Measurements from ENCODE around the gene FLT3LG.
"Not testable (repeated sequence)": the region's sequence is repeated elsewhere in the genome, so short reads cannot be mapped to it uniquely, and the experiment has no call there.

Gene FLT3LG

GRCh38 chr19:49441960-49442350 is 32.1 kb upstream of the FLT3LG start:
- no peak overlapping the region for H3K4me3 ChIP-seq (ENCODE audit: low read length)
- H3K9ac ChIP-seq (ENCODE audit: low read depth, low read length) = no peak overlapping the region
- no peaks in the 10 kb centered on the region for H3K9me3 ChIP-seq (replicated peaks; ENCODE audit: low read length)
- H3K4me1 ChIP-seq (ENCODE audit: control insufficient read depth, insufficient read depth, low read length) = no peaks in the 10 kb centered on the region
- peaks cover 51% of the 10 kb centered on the region for H3K27me3 ChIP-seq (ENCODE audit: control insufficient read depth, insufficient read depth, low read length)
- peak overlapping the region; percentile 97 for H3K4me2 ChIP-seq (ENCODE audit: low read length)
- no peaks in the 10 kb centered on the region for H3K36me3 ChIP-seq (ENCODE audit: insufficient read depth, low read length)

GRCh38 chr19:49442354-49442753 is 31.7 kb upstream of the FLT3LG start:
- Histone ChIP-seq H3K27me3 (ENCODE audit: control insufficient read depth, insufficient read depth, low read length) (peaks cover 48% of the 10 kb centered on the region), H3K36me3 (ENCODE audit: insufficient read depth, low read length) (no peaks in the 10 kb centered on the region), H3K4me2 (ENCODE audit: low read length) (peak overlapping the region; percentile 97), H3K4me3 (ENCODE audit: low read length) (no peak overlapping the region), H3K9me3 (replicated peaks; ENCODE audit: low read length) (no peaks in the 10 kb centered on the region), H3K4me1 (ENCODE audit: control insufficient read depth, insufficient read depth, low read length) (no peaks in the 10 kb centered on the region), H3K9ac (ENCODE audit: low read depth, low read length) (no peak overlapping the region)

GRCh38 chr19:49442771-49443365 is 31.1 kb upstream of the FLT3LG start:
- peak overlapping the region; percentile 72 for H3K9ac ChIP-seq (ENCODE audit: low read depth, low read length)
- H3K27me3 ChIP-seq (ENCODE audit: control insufficient read depth, insufficient read depth, low read length) = peaks cover 43% of the 10 kb centered on the region
- no peaks in the 10 kb centered on the region for H3K36me3 ChIP-seq (ENCODE audit: insufficient read depth, low read length)
- no peaks in the 10 kb centered on the region for H3K4me1 ChIP-seq (ENCODE audit: control insufficient read depth, insufficient read depth, low read length)
- H3K4me3 ChIP-seq (ENCODE audit: low read length) = peak overlapping the region; percentile 76
- H3K9me3 ChIP-seq (replicated peaks; ENCODE audit: low read length) = no peaks in the 10 kb centered on the region
- peak overlapping the region; percentile 97 for H3K4me2 ChIP-seq (ENCODE audit: low read length)

- peak overlapping the region; percentile 72 for H3K9ac ChIP-seq (ENCODE audit: low read depth, low read length)
- no peaks in the 10 kb centered on the region for H3K9me3 ChIP-seq (replicated peaks; ENCODE audit: low read length)
- H3K36me3 ChIP-seq (ENCODE audit: insufficient read depth, low read length) = peaks cover 2% of the 10 kb centered on the region
- H3K4me3 ChIP-seq (ENCODE audit: low read length) = peak overlapping the region; percentile 76
- no peaks in the 10 kb centered on the region for H3K4me1 ChIP-seq (ENCODE audit: control insufficient read depth, insufficient read depth, low read length)
- H3K4me2 ChIP-seq (ENCODE audit: low read length) = peak overlapping the region; percentile 97
- H3K27me3 ChIP-seq (ENCODE audit: control insufficient read depth, insufficient read depth, low read length) = peaks cover 36% of the 10 kb centered on the region
Measured at GRCh38 chr19:49443366-49444099, 30.5 kb upstream of the FLT3LG start.

GRCh38 chr19:49444100-49444700 is 29.8 kb upstream of the FLT3LG start:
- Histone ChIP-seq H3K4me2 (ENCODE audit: low read length) (peak overlapping the region; percentile 97), H3K27me3 (ENCODE audit: control insufficient read depth, insufficient read depth, low read length) (peaks cover 30% of the 10 kb centered on the region)
- not testable (repeated sequence) for H3K4me1 ChIP-seq (ENCODE audit: control insufficient read depth, insufficient read depth, low read length); H3K9ac ChIP-seq (ENCODE audit: low read depth, low read length); H3K36me3 ChIP-seq (ENCODE audit: insufficient read depth, low read length); H3K4me3 ChIP-seq (ENCODE audit: low read length); H3K9me3 ChIP-seq (replicated peaks; ENCODE audit: low read length)

GRCh38 chr19:49445997-49446396 is 28.0 kb upstream of the FLT3LG start:
- H3K4me1 ChIP-seq (ENCODE audit: control insufficient read depth, insufficient read depth, low read length) = peaks cover 5% of the 10 kb centered on the region
- peaks cover 8% of the 10 kb centered on the region for H3K36me3 ChIP-seq (ENCODE audit: insufficient read depth, low read length)
- no peak overlapping the region for H3K4me2 ChIP-seq (ENCODE audit: low read length)
- peaks cover 13% of the 10 kb centered on the region for H3K27me3 ChIP-seq (ENCODE audit: control insufficient read depth, insufficient read depth, low read length)
- no peaks in the 10 kb centered on the region for H3K9me3 ChIP-seq (replicated peaks; ENCODE audit: low read length)
- H3K4me3 ChIP-seq (ENCODE audit: low read length) = no peak overlapping the region
- H3K9ac ChIP-seq (ENCODE audit: low read depth, low read length) = no peak overlapping the region

GRCh38 chr19:49447485-49448431 is 26.3 kb upstream of the FLT3LG start:
- Histone ChIP-seq H3K9me3 (replicated peaks; ENCODE audit: low read length) (no peaks in the 10 kb centered on the region), H3K27me3 (ENCODE audit: control insufficient read depth, insufficient read depth, low read length) (no peaks in the 10 kb centered on the region), H3K36me3 (ENCODE audit: insufficient read depth, low read length) (peaks cover 8% of the 10 kb centered on the region), H3K4me3 (ENCODE audit: low read length) (no peak overlapping the region), H3K9ac (ENCODE audit: low read depth, low read length) (no peak overlapping the region), H3K4me2 (ENCODE audit: low read length) (no peak overlapping the region), H3K4me1 (ENCODE audit: control insufficient read depth, insufficient read depth, low read length) (peaks cover 5% of the 10 kb centered on the region)

- Histone ChIP-seq H3K27me3 (ENCODE audit: control insufficient read depth, insufficient read depth, low read length) (no peaks in the 10 kb centered on the region), H3K4me2 (ENCODE audit: low read length) (no peak overlapping the region), H3K9ac (ENCODE audit: low read depth, low read length) (no peak overlapping the region), H3K4me1 (ENCODE audit: control insufficient read depth, insufficient read depth, low read length) (peaks cover 5% of the 10 kb centered on the region), H3K36me3 (ENCODE audit: insufficient read depth, low read length) (peaks cover 8% of the 10 kb centered on the region), H3K4me3 (ENCODE audit: low read length) (no peak overlapping the region), H3K9me3 (replicated peaks; ENCODE audit: low read length) (no peaks in the 10 kb centered on the region)
Measured at GRCh38 chr19:49448432-49448786, 25.6 kb upstream of the FLT3LG start.

- peaks cover 13% of the 10 kb centered on the region for H3K4me1 ChIP-seq (ENCODE audit: control insufficient read depth, insufficient read depth, low read length)
- peaks cover 8% of the 10 kb centered on the region for H3K36me3 ChIP-seq (ENCODE audit: insufficient read depth, low read length)
Measured at GRCh38 chr19:49450405-49450804, 23.6 kb upstream of the FLT3LG start.

GRCh38 chr19:49451430-49452181 is 22.4 kb upstream of the FLT3LG start, which contains the start of gene PIH1D1:
Gene PIH1D1 (minus strand): TSS chr19:49451814. CDS start chr19:49451574, 240 bp downstream.
- H3K4me1 ChIP-seq (ENCODE audit: control insufficient read depth, insufficient read depth, low read length) = peaks cover 21% of the 10 kb centered on the region

More at GRCh38 chr19:49450405-49450804, 23.6 kb upstream of the FLT3LG start:
- peak overlapping the region; percentile 90 for H3K9ac ChIP-seq (ENCODE audit: low read depth, low read length)
- peak overlapping the region; percentile 84 for H3K4me3 ChIP-seq (ENCODE audit: low read length)
- H3K9me3 ChIP-seq (replicated peaks; ENCODE audit: low read length) = no peaks in the 10 kb centered on the region
- H3K4me2 ChIP-seq (ENCODE audit: low read length) = peak overlapping the region; percentile 91
- no peaks in the 10 kb centered on the region for H3K27me3 ChIP-seq (ENCODE audit: control insufficient read depth, insufficient read depth, low read length)

More at GRCh38 chr19:49451430-49452181, 22.4 kb upstream of the FLT3LG start, which contains the start of gene PIH1D1:
- peaks cover 8% of the 10 kb centered on the region for H3K36me3 ChIP-seq (ENCODE audit: insufficient read depth, low read length)
- no peaks in the 10 kb centered on the region for H3K9me3 ChIP-seq (replicated peaks; ENCODE audit: low read length)
- H3K27me3 ChIP-seq (ENCODE audit: control insufficient read depth, insufficient read depth, low read length) = no peaks in the 10 kb centered on the region
- H3K4me2 ChIP-seq (ENCODE audit: low read length) = peak within 1 kb of the TSS; percentile 91
- H3K9ac ChIP-seq (ENCODE audit: low read depth, low read length) = peak within 1 kb of the TSS; percentile 94
- peak within 1 kb of the TSS; percentile 84 for H3K4me3 ChIP-seq (ENCODE audit: low read length)
